GM23248 (cell line): ENCODE measurements around the gene MYRFL. TPM values are rescaled to one million over a fixed set of nuclear protein-coding genes. Genes with fewer than 3 reads are reported as not detected.
"Not testable (repeated sequence)": the region's sequence is repeated elsewhere in the genome, so short reads cannot be mapped to it uniquely, and the experiment has no call there.

Source experiments
- DNase-seq: peaks from one replicate; pipeline ENCODE4 v3.0.0-alpha.2; 2015
- H2AFZ ChIP-seq: fragments of 200-600 bp; sonication (generic); 2 replicates; pipeline ENCODE4 v1.6.1; 2016; ENCODE audit warnings: antibody characterized with exemption
- H3F3A ChIP-seq: fragments of 200-600 bp; sonication (generic); 2 replicates; pipeline ENCODE4 v1.6.1; 2016; ENCODE audit warnings: mild to moderate bottlenecking, antibody characterized with exemption, mixed run types; ENCODE audit not compliant: insufficient read depth
- H3K27ac ChIP-seq: fragments of 200-600 bp; sonication (generic); 2 replicates; pipeline ENCODE4 v1.5.1; 2016; ENCODE audit warnings: mild to moderate bottlenecking
- H3K27me3 ChIP-seq: fragments of 200-600 bp; sonication (generic); replicated peaks from 2 replicates; pipeline ENCODE4 v1.6.1; 2016; ENCODE audit warnings: mild to moderate bottlenecking; ENCODE audit not compliant: insufficient read depth
- H3K36me3 ChIP-seq: fragments of 200-600 bp; sonication (generic); 2 replicates; pipeline ENCODE4 v1.6.1; 2016; ENCODE audit warnings: low read depth, mild to moderate bottlenecking
- H3K4me1 ChIP-seq: fragments of 200-600 bp; sonication (generic); 2 replicates; pipeline ENCODE4 v1.6.1; 2016; ENCODE audit warnings: mild to moderate bottlenecking; ENCODE audit not compliant: insufficient read depth
- H3K4me2 ChIP-seq: fragments of 200-600 bp; sonication (generic); one replicate; pipeline ENCODE4 v1.6.1; 2016; ENCODE audit warnings: mild to moderate bottlenecking; ENCODE audit not compliant: unreplicated experiment
- H3K4me3 ChIP-seq: fragments of 200-600 bp; sonication (generic); 2 replicates; pipeline ENCODE4 v1.5.1; 2016; ENCODE audit warnings: mild to moderate bottlenecking
- H3K79me2 ChIP-seq: fragments of 200-600 bp; sonication (generic); 2 replicates; pipeline ENCODE4 v1.6.1; 2016; ENCODE audit warnings: mild to moderate bottlenecking; ENCODE audit not compliant: insufficient read depth
- H3K9ac ChIP-seq: fragments of 200-600 bp; sonication (generic); 2 replicates; pipeline ENCODE4 v1.6.1; 2016; ENCODE audit warnings: mild to moderate bottlenecking
- H3K9me2 ChIP-seq: fragments of 200-600 bp; sonication (generic); 2 replicates; pipeline ENCODE4 v1.6.1; 2016; ENCODE audit warnings: mixed run types, mild to moderate bottlenecking, moderate library complexity; ENCODE audit not compliant: insufficient read depth
- H3K9me3 ChIP-seq: fragments of 200-600 bp; sonication (generic); one replicate; pipeline ENCODE4 v1.6.1; 2017; ENCODE audit warnings: low read depth
- H4K20me1 ChIP-seq: fragments of 200-600 bp; sonication (generic); 2 replicates; pipeline ENCODE4 v1.6.0; 2016; ENCODE audit not compliant: insufficient read depth
- EZH2 ChIP-seq: fragments of 200-600 bp; sonication (generic); IDR thresholded peaks from 2 replicates; pipeline ENCODE4 v1.6.1; 2018; ENCODE audit warnings: antibody characterized with exemption, mild to moderate bottlenecking; ENCODE audit not compliant: insufficient read depth, poor library complexity, severe bottlenecking
- EZH2phosphoT487 ChIP-seq: fragments of 200-600 bp; sonication (generic); IDR thresholded peaks from 2 replicates; pipeline ENCODE4 v1.6.1; 2018; ENCODE audit warnings: antibody characterized with exemption, moderate library complexity, mild to moderate bottlenecking, low read depth; ENCODE audit not compliant: insufficient read depth
- WGBS, 2 experiments: methylation state at CpG; one replicate each; pipeline ENCODE4 v1.1.6; 2015 to 2017; ENCODE audit warnings: low lambda C conversion rate in 2 of 2, low coverage in 1 of 2; ENCODE audit errors: missing lambda C conversion rate in 2 of 2; 5-methylcytosine and 5-hydroxymethylcytosine counted together
- in situ Hi-C: fragments of 300-500 bp; cut with MboI; formaldehyde crosslinking; loops from 2 replicates; pipeline ENCODE4 v1.15.0; 2020
- polyA plus RNA-seq: library from polyadenylated mRNA; unstranded; fragments of >200 nt; fragmentation: Nextera tagmentation; extraction: Ambion mirVana; gene quantifications from 2 replicates; pipeline ENCODE4 v1.2.1, GENCODE V29; 2016
- total RNA-seq: library from RNA; depleted of rRNA; stranded (reverse); fragments of >200 nt; shearing (Covaris generic); gene quantifications from 2 replicates; pipeline ENCODE4 v1.2.3, GENCODE V29; 2014

The MYRFL gene
- total and polyA plus RNA-seq, 2 experiments from 2014 or later: not detected

GRCh38 chr12:69844836-69845235, 19.8 kb downstream of the MYRFL start:
- no peaks in the 10 kb centered on the region for H3K4me1 ChIP-seq
- H3K27ac ChIP-seq: no peak overlapping the region
- H3K9me3 ChIP-seq: no peaks in the 10 kb centered on the region
- no peaks in the 10 kb centered on the region for H4K20me1 ChIP-seq
- DNase-seq: no peak
- no peaks in the 10 kb centered on the region for H3K79me2 ChIP-seq
- H2AFZ ChIP-seq: no peak overlapping the region
- no peaks in the 10 kb centered on the region for H3K9me2 ChIP-seq
- WGBS, 2 experiments: 31 to 40% methylated on average over 4 of the region's 4 CpGs
- H3K9ac ChIP-seq: no peak overlapping the region
- H3K36me3 ChIP-seq: no peaks in the 10 kb centered on the region
- no peaks in the 10 kb centered on the region for H3K27me3 ChIP-seq
- no peak overlapping the region for H3K4me2 ChIP-seq
- in situ Hi-C loops: no loop called here
- TF ChIP-seq EZH2: no peak
- no peak for TF ChIP-seq EZH2phosphoT487
- H3F3A ChIP-seq: no peaks in the 10 kb centered on the region
- H3K4me3 ChIP-seq: no peak overlapping the region

GRCh38 chr12:69846976-69847375, 21.9 kb downstream of the MYRFL start:
- H3K4me2 ChIP-seq: no peak overlapping the region
- H3K79me2 ChIP-seq: no peaks in the 10 kb centered on the region
- no peak for TF ChIP-seq EZH2phosphoT487
- TF ChIP-seq EZH2: no peak
- H3K9me2 ChIP-seq: no peaks in the 10 kb centered on the region
- H3F3A ChIP-seq: no peaks in the 10 kb centered on the region
- no peak overlapping the region for H3K4me3 ChIP-seq
- no peaks in the 10 kb centered on the region for H4K20me1 ChIP-seq
- no peaks in the 10 kb centered on the region for H3K9me3 ChIP-seq
- no peak for DNase-seq
- in situ Hi-C loops: no loop called here
- no peak overlapping the region for H3K9ac ChIP-seq
- H3K4me1 ChIP-seq: no peaks in the 10 kb centered on the region
- no peaks in the 10 kb centered on the region for H3K27me3 ChIP-seq
- H3K27ac ChIP-seq: no peak overlapping the region
- H3K36me3 ChIP-seq: no peaks in the 10 kb centered on the region
- no peak overlapping the region for H2AFZ ChIP-seq

- 35 to 53% methylated on average over 2 of the region's 2 CpGs for WGBS, 2 experiments
- H3K4me3 ChIP-seq: no peak overlapping the region
- H2AFZ ChIP-seq: no peak overlapping the region
- no peak overlapping the region for H3K9ac ChIP-seq
- no peaks in the 10 kb centered on the region for H3K27me3 ChIP-seq
- H3K9me3 ChIP-seq: no peaks in the 10 kb centered on the region
- H3K9me2 ChIP-seq: no peaks in the 10 kb centered on the region
- no peaks in the 10 kb centered on the region for H3K79me2 ChIP-seq
- no peaks in the 10 kb centered on the region for H3F3A ChIP-seq
- DNase-seq: peak; percentile 30
- no peak for TF ChIP-seq EZH2phosphoT487
- no peak for TF ChIP-seq EZH2
- no peaks in the 10 kb centered on the region for H3K36me3 ChIP-seq
- no peak overlapping the region for H3K27ac ChIP-seq
- in situ Hi-C loops: no loop called here
- H3K4me1 ChIP-seq: no peaks in the 10 kb centered on the region
- no peak overlapping the region for H3K4me2 ChIP-seq
- H4K20me1 ChIP-seq: no peaks in the 10 kb centered on the region
Observed at GRCh38 chr12:69851976-69852375, 26.9 kb downstream of the MYRFL start.

GRCh38 chr12:69853176-69853961, 28.3 kb downstream of the MYRFL start:
- H3K4me2 ChIP-seq, H3K9me2 ChIP-seq, H3K36me3 ChIP-seq, H3K4me3 ChIP-seq, H3K9me3 ChIP-seq, H3K4me1 ChIP-seq, in situ Hi-C loops, H3K27me3 ChIP-seq, H4K20me1 ChIP-seq, H2AFZ ChIP-seq, H3F3A ChIP-seq, H3K27ac ChIP-seq, H3K9ac ChIP-seq, DNase-seq, H3K79me2 ChIP-seq: not testable (repeated sequence)
- 89% methylated on average over 20 to 59 of the region's 61 CpGs for WGBS, 2 experiments

- Histone ChIP-seq H3F3A (no peaks in the 10 kb centered on the region), H3K9me3 (no peaks in the 10 kb centered on the region), H3K4me2 (no peak overlapping the region), H3K27ac (no peak overlapping the region), H2AFZ (no peak overlapping the region), H4K20me1 (no peaks in the 10 kb centered on the region), H3K4me1 (no peaks in the 10 kb centered on the region), H3K36me3 (no peaks in the 10 kb centered on the region), H3K4me3 (no peak overlapping the region), H3K9ac (no peak overlapping the region), H3K27me3 (no peaks in the 10 kb centered on the region), H3K9me2 (no peaks in the 10 kb centered on the region), H3K79me2 (no peaks in the 10 kb centered on the region)
- no peak for DNase-seq
- in situ Hi-C loops: no loop called here
- WGBS, 2 experiments: 30 to 40% methylated on average over 4 of the region's 4 CpGs
- TF ChIP-seq EZH2: no peak
- TF ChIP-seq EZH2phosphoT487: no peak
Observed at GRCh38 chr12:69866698-69867097, 41.7 kb downstream of the MYRFL start.
